RWPE2 (cell line): ENCODE measurements around the gene ADGRL4.
A peak's percentile ranks its signal among the peaks of the same experiment; 100 is the strongest.

ENCODE experiments used
- ATAC-seq: fragments of 200-7000 bp; cut with Tn5 transposase; 3 replicates; pipeline ENCODE4 v1.9.1; 2021; ENCODE audit warnings: low read depth
- DNase-seq: peaks from one replicate; pipeline ENCODE4 v3.0.0-alpha.2; 2020; ENCODE audit warnings: low spot score
- H3K27ac ChIP-seq: fragments of 450-650 bp; 2 replicates; pipeline ENCODE4 v1.5.1; 2017; ENCODE audit warnings: mild to moderate bottlenecking; ENCODE audit not compliant: poor library complexity, severe bottlenecking
- H3K27me3 ChIP-seq: fragments of 250-450 bp; sonication (Bioruptor Pico); 2 replicates; pipeline ENCODE4 v1.5.1; 2021; ENCODE audit warnings: mild to moderate bottlenecking, moderate library complexity; ENCODE audit not compliant: insufficient read depth, poor library complexity, severe bottlenecking
- H3K36me3 ChIP-seq: fragments of 250-450 bp; sonication (Bioruptor Pico); 2 replicates; pipeline ENCODE4 v1.5.1; 2020; ENCODE audit warnings: low read depth, mild to moderate bottlenecking, moderate library complexity
- H3K4me1 ChIP-seq: fragments of 250-450 bp; sonication (Bioruptor Pico); 2 replicates; pipeline ENCODE4 v1.5.1; 2021; ENCODE audit warnings: mild to moderate bottlenecking, moderate library complexity; ENCODE audit not compliant: insufficient read depth, poor library complexity, severe bottlenecking
- H3K4me3 ChIP-seq: fragments of 250-450 bp; sonication (Bioruptor Pico); 2 replicates; pipeline ENCODE4 v1.5.1; 2021; ENCODE audit warnings: mild to moderate bottlenecking, moderate library complexity; ENCODE audit not compliant: severe bottlenecking
- H3K9me3 ChIP-seq: fragments of 250-450 bp; sonication (Bioruptor Pico); 2 replicates; pipeline ENCODE4 v1.5.1; 2021; ENCODE audit warnings: mild to moderate bottlenecking, moderate library complexity; ENCODE audit not compliant: severe bottlenecking
- CTCF ChIP-seq: fragments of 450-650 bp; IDR thresholded peaks from one replicate; pipeline ENCODE4 v1.5.1; 2017; ENCODE audit warnings: mild to moderate bottlenecking, moderate library complexity; ENCODE audit not compliant: poor library complexity, severe bottlenecking

The ADGRL4 gene

DNA sequence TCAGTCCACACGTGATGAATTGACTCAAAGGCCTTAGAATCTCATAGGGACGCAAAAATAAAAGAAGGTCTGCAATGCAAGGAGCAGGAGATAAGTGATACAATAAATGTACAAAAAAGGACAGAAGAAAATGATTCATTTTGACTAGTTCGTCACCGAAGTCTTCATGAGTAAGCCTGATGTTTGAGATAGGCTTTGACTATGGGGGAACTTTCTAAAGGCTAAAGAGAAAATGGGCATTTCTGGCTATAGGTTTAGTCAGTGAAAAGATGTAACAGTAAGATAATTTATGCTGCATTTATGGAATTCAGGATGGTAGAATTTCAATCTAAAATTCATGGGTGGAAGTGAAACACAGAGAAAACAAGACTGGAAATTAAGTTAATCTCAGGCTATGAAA lies 163.0 kb downstream of the ADGRL4 start:
- Histone ChIP-seq H3K36me3 (no peaks in the 10 kb centered on the region), H3K4me3 (no peak overlapping the region), H3K9me3 (no peaks in the 10 kb centered on the region), H3K27me3 (no peaks in the 10 kb centered on the region), H3K4me1 (no peaks in the 10 kb centered on the region), H3K27ac (no peak overlapping the region)
- DNase-seq: no peak
- no peak for TF ChIP-seq CTCF
- ATAC-seq: no peak

GRCh38 chr1:78843111-78843510 lies 163.4 kb downstream of the ADGRL4 start:
- no peaks in the 10 kb centered on the region for H3K27me3 ChIP-seq
- H3K4me1 ChIP-seq: no peaks in the 10 kb centered on the region
- no peak overlapping the region for H3K4me3 ChIP-seq
- no peak for DNase-seq
- no peak overlapping the region for H3K27ac ChIP-seq
- no peak for TF ChIP-seq CTCF
- H3K36me3 ChIP-seq: no peaks in the 10 kb centered on the region
- no peaks in the 10 kb centered on the region for H3K9me3 ChIP-seq
- ATAC-seq: no peak

GRCh38 chr1:78840453-78841271 lies 165.9 kb downstream of the ADGRL4 start:
- no peak for TF ChIP-seq CTCF
- ATAC-seq (peak; percentile 68), DNase-seq (no peak)
- Histone ChIP-seq H3K27me3 (no peaks in the 10 kb centered on the region), H3K4me1 (no peaks in the 10 kb centered on the region), H3K4me3 (no peak overlapping the region), H3K36me3 (no peaks in the 10 kb centered on the region), H3K27ac (peak overlapping the region; percentile 29), H3K9me3 (no peaks in the 10 kb centered on the region)
